ENCODE measurements around the gene PYGM.

Gene PYGM

GRCh38 chr11:64755681-64756361 lies 4.0 kb downstream of the PYGM start:
- no peak overlapping the region for H3K4me3 ChIP-seq (ENCODE audit: low read length)
- DNase-seq (ENCODE audit: low read depth) = no peak
- TF ChIP-seq, protein P1, sequence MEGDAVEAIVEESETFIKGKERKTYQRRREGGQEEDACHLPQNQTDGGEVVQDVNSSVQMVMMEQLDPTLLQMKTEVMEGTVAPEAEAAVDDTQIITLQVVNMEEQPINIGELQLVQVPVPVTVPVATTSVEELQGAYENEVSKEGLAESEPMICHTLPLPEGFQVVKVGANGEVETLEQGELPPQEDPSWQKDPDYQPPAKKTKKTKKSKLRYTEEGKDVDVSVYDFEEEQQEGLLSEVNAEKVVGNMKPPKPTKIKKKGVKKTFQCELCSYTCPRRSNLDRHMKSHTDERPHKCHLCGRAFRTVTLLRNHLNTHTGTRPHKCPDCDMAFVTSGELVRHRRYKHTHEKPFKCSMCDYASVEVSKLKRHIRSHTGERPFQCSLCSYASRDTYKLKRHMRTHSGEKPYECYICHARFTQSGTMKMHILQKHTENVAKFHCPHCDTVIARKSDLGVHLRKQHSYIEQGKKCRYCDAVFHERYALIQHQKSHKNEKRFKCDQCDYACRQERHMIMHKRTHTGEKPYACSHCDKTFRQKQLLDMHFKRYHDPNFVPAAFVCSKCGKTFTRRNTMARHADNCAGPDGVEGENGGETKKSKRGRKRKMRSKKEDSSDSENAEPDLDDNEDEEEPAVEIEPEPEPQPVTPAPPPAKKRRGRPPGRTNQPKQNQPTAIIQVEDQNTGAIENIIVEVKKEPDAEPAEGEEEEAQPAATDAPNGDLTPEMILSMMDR (conservative IDR thresholded peaks at IDR 0.05; ENCODE audit: low read length) = no peak

GRCh38 chr11:64754919-64755662 lies 4.7 kb downstream of the PYGM start:
- TF ChIP-seq, protein P1 (conservative IDR thresholded peaks at IDR 0.05; ENCODE audit: low read length) = no peak
- DNase-seq (ENCODE audit: low read depth) = no peak
- H3K4me3 ChIP-seq (ENCODE audit: low read length) = no peak overlapping the region

DNA sequence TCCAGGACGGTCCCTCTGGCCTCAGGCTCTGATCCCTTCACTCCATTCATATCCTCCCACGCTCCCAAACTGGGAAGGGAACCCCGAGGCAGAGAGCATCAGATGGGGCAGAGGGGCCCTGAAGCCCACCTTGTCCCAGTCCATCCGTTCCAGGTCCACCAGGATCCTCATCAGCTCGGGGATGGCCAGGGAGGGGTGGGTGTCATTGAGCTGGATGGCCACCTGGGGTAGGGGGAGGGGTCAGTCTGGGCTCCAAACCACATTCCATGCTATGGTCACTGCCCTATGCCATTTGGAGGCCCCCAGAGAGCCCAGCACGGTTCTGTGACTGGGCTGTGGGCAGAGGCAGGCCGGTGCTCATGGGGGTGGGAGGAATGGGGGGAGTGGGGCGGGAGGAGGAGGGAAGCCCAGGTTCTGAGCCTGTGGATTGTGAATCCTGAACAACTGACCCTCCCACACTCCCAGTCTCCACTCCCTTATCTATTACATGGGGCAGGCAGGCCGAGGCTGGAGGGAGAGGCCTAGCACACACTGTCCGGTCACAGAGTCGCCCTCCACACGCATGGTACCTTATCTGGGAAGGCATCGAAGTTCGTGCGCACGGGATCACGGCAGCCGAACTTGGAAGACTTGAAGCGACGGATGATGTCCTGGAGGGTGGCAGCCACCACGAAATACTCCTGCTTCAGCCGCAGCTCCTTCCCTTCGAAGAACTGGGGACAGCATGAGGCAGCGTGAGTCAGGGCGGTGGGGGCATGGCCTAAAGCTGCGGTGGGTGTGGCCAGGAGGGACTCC lies 5.5 kb downstream of the PYGM start:
- H3K4me3 ChIP-seq (ENCODE audit: low read length) = no peak overlapping the region
- no peak for DNase-seq (ENCODE audit: low read depth)
- TF ChIP-seq, protein P1 (conservative IDR thresholded peaks at IDR 0.05; ENCODE audit: low read length) = no peak

DNA sequence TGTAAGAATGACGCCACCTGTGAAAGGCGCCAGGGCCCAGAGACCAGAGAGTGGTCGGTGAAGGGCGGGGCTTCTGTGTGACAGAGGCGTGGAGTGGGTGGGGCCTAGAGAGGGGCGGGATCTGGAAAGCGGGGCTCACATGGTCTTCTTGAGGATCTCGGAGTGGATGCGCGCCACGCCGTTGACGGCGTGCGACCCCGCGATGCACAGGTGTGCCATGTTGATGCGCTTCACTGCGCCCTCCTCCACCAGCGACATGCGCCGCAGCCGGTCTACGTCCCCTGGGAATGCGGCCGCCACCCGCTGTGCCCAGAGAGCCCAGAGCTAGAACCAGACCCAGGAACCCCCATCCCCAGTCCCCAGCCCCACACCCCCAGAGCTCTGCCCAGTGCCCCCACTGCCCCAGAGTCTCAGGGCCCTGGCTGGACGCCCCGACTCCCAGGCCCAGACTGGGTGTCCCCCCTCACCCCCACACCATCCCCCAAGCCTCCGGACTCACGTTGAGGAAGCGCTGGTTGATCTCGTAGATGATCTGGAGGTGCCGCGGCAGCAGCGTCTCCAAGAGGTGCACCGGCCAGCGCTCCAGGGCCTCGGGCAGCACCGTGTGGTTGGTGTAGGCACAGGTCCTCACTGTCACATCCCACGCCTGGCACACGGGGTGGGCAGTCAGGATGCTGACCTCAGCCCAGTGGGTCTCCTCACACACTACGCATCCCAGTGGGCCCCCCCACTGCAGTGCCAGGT lies 6.2 kb downstream of the PYGM start:
- no peak for DNase-seq (ENCODE audit: low read depth)
- no peak overlapping the region for H3K4me3 ChIP-seq (ENCODE audit: low read length)
- TF ChIP-seq, protein P1 (conservative IDR thresholded peaks at IDR 0.05; ENCODE audit: low read length) = no peak

DNA sequence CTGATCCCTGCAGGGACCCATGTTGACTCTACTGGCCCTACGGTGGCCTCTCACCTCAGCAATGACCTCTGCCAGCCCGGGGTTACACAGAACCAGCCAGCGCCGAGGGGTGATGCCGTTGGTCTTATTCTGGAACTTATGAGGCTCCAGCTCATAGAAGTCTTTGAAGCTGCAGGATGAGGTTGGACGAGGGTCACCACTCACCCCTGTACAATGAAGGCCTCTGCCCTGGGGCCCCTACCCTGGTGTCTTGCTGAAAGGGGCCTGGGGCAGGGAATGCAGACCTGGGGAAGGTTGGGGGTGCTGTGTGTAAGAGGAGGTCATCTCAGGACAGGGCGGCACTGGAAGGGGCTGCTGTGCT lies 6.8 kb downstream of the PYGM start:
- TF ChIP-seq, protein P1 (conservative IDR thresholded peaks at IDR 0.05; ENCODE audit: low read length) = no peak

GRCh38 chr11:64752175-64752970 lies 7.4 kb downstream of the PYGM start:
- TF ChIP-seq, protein P1 (conservative IDR thresholded peaks at IDR 0.05; ENCODE audit: low read length) = no peak
- no peak overlapping the region for H3K4me3 ChIP-seq (ENCODE audit: low read length)
- DNase-seq (ENCODE audit: low read depth) = no peak

More for the DNA sequence above, 6.8 kb downstream of the PYGM start:
- no peak overlapping the region for H3K4me3 ChIP-seq (ENCODE audit: low read length)
- no peak for DNase-seq (ENCODE audit: low read depth)

All from AG10803 (cell line).